Fibroblast of pulmonary artery (primary cell): ENCODE data around the gene SMCO3.
A peak's percentile ranks its signal among the peaks of the same experiment; 100 is the strongest.

Experiments used
- DNase-seq: peaks from one replicate; pipeline ENCODE4 v3.0.0-alpha.2; 2010; ENCODE audit warnings: low read depth
- H3K4me3 ChIP-seq: replicated peaks from 2 replicates; pipeline ENCODE4 v1.5.1; 2011; ENCODE audit warnings: low read depth, mild to moderate bottlenecking, control low read depth, low read length, moderate library complexity
- CTCF ChIP-seq: IDR thresholded peaks from 2 replicates; pipeline ENCODE4 v1.5.1; 2011; ENCODE audit warnings: mild to moderate bottlenecking, control low read depth, low read length, inconsistent platforms; ENCODE audit errors: missing control alignments

SMCO3 gene

GRCh38 chr12:14850929-14851663, 37.1 kb upstream of the SMCO3 start:
- TF ChIP-seq CTCF = no peak
- DNase-seq = no peak
- H3K4me3 ChIP-seq = no peak overlapping the region

DNA sequence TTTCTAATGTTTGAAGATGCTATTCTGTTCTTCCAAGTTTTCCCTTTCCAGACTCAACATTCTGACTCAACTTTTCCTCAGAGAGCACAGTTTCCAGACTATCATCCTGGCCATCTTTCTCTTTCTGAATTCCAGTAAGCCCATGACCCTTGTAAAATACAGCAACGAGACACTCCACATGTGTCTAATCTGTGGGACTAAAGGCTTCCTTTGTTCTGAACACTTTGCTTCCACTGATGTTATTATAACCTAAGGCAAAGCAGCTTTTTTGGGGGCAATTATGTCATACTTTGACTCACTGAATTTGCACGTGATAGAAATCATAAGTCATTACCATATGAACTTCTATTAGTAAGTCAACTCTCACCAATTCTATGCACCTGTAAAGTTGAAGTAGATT, 35.7 kb upstream of the SMCO3 start:
- no peak for TF ChIP-seq CTCF
- DNase-seq = peak; percentile 61
- H3K4me3 ChIP-seq = no peak overlapping the region

GRCh38 chr12:14846876-14847580, 33.0 kb upstream of the SMCO3 start:
- no peak overlapping the region for H3K4me3 ChIP-seq
- TF ChIP-seq CTCF = no peak
- no peak for DNase-seq

- DNase-seq = peak; percentile 70
- TF ChIP-seq CTCF = peak; percentile 12
- H3K4me3 ChIP-seq = no peak overlapping the region
These were observed 32.1 kb upstream of the SMCO3 start for GRCh38 chr12:14846042-14846587.

DNA sequence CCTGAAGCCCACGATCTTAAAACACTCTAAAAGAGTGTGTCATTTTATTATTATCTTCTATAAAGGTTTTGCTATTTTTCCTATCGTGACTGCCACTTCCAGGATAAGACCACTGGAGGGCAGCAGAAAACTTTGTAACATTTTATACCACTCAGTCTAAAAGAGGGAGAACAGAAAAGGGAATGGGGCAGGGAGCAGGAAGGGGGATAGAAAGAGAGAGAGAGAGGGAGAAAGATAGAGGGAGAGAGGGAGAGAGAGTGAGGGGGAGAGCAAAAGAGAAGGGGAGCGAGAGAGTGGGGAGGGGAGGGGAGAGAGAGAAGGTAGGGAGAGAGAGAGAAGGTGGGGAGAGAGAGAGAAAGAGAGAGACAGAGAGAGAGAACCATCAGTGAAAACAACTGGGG, 31.4 kb upstream of the SMCO3 start:
- peak; percentile 75 for TF ChIP-seq CTCF
- no peak overlapping the region for H3K4me3 ChIP-seq
- peak; percentile 82 for DNase-seq

- no peak overlapping the region for H3K4me3 ChIP-seq
- DNase-seq = no peak
- TF ChIP-seq CTCF = no peak
These were observed 30.4 kb upstream of the SMCO3 start for GRCh38 chr12:14844401-14844800.

DNA sequence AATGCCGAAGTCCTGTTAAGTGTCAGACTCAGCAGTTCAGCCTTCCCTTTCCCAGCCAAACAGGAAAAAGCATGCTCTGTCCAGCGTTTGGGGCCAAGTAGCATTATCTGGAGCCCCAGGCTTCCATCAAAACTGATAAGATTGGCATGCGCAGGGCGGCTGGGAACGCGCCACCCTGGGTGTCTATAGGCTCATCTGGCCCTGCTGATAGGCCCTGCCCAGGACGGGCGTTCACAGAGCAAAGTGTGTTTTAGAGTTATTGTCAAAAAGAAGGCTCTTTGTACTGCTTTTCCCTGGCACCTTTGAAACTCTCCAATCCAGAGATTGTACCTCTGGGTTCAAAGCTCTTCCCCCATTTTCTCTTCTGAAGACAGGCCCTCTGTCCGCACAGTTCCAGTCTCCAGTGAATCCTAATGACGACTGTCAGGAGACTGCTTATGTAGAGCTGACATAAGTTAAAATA, 29.5 kb upstream of the SMCO3 start, which contains the start of gene ART4:
TSS of gene ART4 (minus strand) at position 102 of the 463 bp plus-strand sequence. CDS start 413 bp downstream, outside the sequence.
- no peak for TF ChIP-seq CTCF
- peak; percentile 55 for DNase-seq
- peak within 1 kb of the TSS; percentile 38 for H3K4me3 ChIP-seq
